BJ (cell line): ENCODE measurements around the gene PIK3R2. TPM values are rescaled to one million over a fixed set of nuclear protein-coding genes. Genes with fewer than 3 reads are reported as not detected.
A peak's percentile ranks its signal among the peaks of the same experiment; 100 is the strongest.
"Not testable (repeated sequence)": the region's sequence is repeated elsewhere in the genome, so short reads cannot be mapped to it uniquely, and the experiment has no call there.

ENCODE experiments used
- CTCF ChIA-PET: fragments of 350-600 bp; formaldehyde crosslinking; extraction: SDS; loops from one replicate; lab custom pipeline; 2021; ENCODE audit warnings: antibody characterized with exemption, inconsistent platforms; lab: Yijun Ruan, JAX
- POLR2A ChIA-PET: fragments of 300-600 bp; sonication (Branson Sonifier 250); formaldehyde crosslinking; extraction: SDS; loops from one replicate; lab custom pipeline; 2021; ENCODE audit warnings: antibody characterized with exemption; lab: Charles Lee
- DNase-seq: peaks from one replicate; pipeline ENCODE4 v3.0.0-alpha.2; 2011; ENCODE audit warnings: low read depth
- H3K27me3 ChIP-seq: 2 replicates; pipeline ENCODE4 v1.6.0; 2011; ENCODE audit warnings: low read length; ENCODE audit not compliant: control insufficient read depth, insufficient read depth
- H3K36me3 ChIP-seq: 2 replicates; pipeline ENCODE4 v1.5.1; 2011; ENCODE audit warnings: low read length; ENCODE audit not compliant: control insufficient read depth, insufficient read depth
- H3K4me3 ChIP-seq: 2 replicates; pipeline ENCODE4 v1.5.1; 2011; ENCODE audit warnings: low read depth, mild to moderate bottlenecking, control low read depth, low read length
- polyA plus RNA-seq: library from polyadenylated mRNA; depleted of rRNA; stranded (reverse); fragments of >200 nt; gene quantifications from 2 replicates; pipeline ENCODE4 v1.2.3, GENCODE V29; 2011
- TF ChIP-seq, protein P1 (sequence below): IDR thresholded peaks from 2 replicates; pipeline ENCODE4 v1.5.1; 2011; ENCODE audit warnings: low read depth, mild to moderate bottlenecking, control low read depth, inconsistent platforms, low read length, moderate library complexity; ENCODE audit not compliant: insufficient read depth

Gene PIK3R2
- polyA plus RNA-seq, 1 experiment = 17.4 TPM

DNA sequence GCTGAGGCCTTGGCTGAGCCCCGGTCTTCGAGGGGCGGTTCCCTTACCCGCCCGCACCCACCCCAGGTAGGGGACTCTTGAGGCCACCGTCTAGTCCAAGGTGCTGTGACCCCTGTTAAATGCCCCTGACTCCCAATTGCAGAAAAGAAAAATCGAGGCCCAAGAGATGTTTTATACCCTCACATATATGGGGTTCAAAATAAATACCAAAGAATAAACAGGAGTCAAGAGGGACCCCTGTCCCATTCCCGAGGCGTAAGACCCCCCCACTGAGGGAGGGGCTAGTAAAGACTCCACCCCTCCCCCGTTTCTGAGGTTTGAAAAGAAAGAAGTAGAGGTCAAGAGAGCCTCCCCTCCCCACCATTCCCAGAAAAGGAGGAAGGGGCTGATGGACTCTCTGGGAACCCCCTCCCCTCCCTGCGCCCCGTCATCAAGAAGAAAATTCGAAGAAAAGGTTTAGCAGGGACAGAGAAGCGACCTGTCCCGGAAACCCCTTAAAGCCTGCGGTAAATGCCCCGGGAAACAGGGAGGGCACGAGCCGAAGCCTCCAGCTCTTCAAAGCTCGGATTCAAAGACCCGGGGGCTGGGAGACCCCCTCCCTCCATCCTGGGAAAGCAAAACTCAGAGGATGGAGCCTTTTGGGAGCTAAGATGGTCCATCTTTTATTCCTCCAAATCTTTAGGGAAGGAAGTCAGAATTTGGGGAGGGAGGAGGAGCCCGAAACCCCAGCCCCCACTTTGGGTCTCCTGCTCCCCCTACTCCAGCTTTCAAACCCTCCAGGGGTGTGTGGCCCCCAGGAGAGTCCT, 51.6 kb downstream of the PIK3R2 start:
- CTCF ChIA-PET = interaction anchor here (1.1 to 12.0 kb wide), 5 partner anchors 40 to 222 kb away, joined by 3 to 109 read pairs (median 4); a partner anchor contains a TSS
- TF ChIP-seq, protein P1, sequence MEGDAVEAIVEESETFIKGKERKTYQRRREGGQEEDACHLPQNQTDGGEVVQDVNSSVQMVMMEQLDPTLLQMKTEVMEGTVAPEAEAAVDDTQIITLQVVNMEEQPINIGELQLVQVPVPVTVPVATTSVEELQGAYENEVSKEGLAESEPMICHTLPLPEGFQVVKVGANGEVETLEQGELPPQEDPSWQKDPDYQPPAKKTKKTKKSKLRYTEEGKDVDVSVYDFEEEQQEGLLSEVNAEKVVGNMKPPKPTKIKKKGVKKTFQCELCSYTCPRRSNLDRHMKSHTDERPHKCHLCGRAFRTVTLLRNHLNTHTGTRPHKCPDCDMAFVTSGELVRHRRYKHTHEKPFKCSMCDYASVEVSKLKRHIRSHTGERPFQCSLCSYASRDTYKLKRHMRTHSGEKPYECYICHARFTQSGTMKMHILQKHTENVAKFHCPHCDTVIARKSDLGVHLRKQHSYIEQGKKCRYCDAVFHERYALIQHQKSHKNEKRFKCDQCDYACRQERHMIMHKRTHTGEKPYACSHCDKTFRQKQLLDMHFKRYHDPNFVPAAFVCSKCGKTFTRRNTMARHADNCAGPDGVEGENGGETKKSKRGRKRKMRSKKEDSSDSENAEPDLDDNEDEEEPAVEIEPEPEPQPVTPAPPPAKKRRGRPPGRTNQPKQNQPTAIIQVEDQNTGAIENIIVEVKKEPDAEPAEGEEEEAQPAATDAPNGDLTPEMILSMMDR = no peak
- POLR2A ChIA-PET = interaction anchor here (0.6 to 1.0 kb wide), 2 partner anchors 20 to 77 kb away, joined by 3 to 5 read pairs (median 4); partner anchors contain the start of gene JUND
- Histone ChIP-seq H3K27me3 (no peaks in the 10 kb centered on the region), H3K4me3 (peak overlapping the region; percentile 61), H3K36me3 (peaks cover 5% of the 10 kb centered on the region)
- DNase-seq = no peak

DNA sequence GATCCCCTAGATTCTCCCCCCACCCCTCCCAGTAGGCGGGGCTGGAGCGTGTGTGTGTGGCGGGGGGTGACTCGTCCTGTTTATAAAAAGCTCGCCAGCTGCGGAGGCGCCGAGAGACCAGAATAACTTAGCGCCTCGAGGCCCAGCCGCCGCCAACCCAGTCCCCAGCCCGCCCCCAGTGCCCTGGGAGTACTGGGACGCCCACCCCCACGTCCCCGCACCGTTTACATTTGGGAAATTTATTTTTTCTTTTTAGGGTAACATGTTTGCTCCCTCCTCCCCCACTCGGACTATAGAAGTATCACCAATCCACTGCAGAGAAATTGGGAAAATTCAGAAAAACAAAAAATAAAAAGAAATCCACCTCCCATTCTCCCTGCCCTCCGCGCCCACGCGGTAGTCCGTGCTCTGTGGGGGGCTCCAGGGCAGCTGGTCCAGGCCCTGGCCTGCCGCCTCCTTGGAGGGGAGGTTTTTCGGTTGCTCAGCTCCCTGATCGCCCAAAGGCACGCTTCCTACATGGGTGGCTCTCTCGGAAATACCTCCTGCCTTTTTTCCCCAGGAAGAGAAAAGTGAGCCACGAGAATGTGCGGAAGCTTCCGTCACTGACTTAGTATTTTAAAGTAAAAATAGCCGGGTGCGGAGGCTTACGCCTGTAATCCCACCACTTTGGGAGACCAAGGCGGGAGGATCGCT, 52.4 kb downstream of the PIK3R2 start:
- peak overlapping the region; percentile 61 for H3K4me3 ChIP-seq
- no peaks in the 10 kb centered on the region for H3K27me3 ChIP-seq
- peaks cover 3% of the 10 kb centered on the region for H3K36me3 ChIP-seq
- no peak for DNase-seq
- CTCF ChIA-PET = interaction anchor here (0.9 to 12.0 kb wide), 5 partner anchors 13 to 92 kb away, joined by 3 to 109 read pairs (median 4); a partner anchor contains a TSS
- POLR2A ChIA-PET = interaction anchor here (0.6 kb wide), 2 partner anchors 21 to 76 kb away, joined by 3 to 5 read pairs; partner anchors contain the start of gene JUND
- TF ChIP-seq, protein P1 = no peak

DNA sequence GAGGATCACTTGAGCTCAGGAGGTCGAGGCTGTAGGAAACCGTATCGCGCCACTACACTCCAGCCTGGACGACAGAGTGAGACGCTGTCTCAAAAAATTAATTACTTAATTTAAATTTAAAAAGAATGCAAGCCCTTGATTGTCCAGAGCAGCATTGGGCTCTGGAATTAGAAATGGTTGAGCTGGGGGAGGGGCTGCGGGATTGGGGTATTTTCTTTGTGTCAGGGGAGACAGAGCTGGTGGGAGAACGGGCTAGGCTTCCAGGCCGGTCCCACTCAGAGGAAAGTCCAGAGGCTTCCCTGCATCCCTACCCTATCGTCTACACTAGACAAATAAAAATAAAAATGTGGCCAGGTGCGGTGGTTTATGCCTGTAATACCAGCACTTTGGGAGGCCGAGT, 53.1 kb downstream of the PIK3R2 start:
- Histone ChIP-seq H3K4me3 (no peak overlapping the region; the same call in 1 of the 2 replicates), H3K36me3 (no peaks in the 10 kb centered on the region), H3K27me3 (no peaks in the 10 kb centered on the region)
- TF ChIP-seq, protein P1 = no peak
- no peak for DNase-seq
- CTCF ChIA-PET = interaction anchor here (0.9 to 12.0 kb wide), 3 partner anchors 14 to 93 kb away, joined by 3 to 109 read pairs (median 4); a partner anchor contains a TSS
- POLR2A ChIA-PET = no interaction called here

DNA sequence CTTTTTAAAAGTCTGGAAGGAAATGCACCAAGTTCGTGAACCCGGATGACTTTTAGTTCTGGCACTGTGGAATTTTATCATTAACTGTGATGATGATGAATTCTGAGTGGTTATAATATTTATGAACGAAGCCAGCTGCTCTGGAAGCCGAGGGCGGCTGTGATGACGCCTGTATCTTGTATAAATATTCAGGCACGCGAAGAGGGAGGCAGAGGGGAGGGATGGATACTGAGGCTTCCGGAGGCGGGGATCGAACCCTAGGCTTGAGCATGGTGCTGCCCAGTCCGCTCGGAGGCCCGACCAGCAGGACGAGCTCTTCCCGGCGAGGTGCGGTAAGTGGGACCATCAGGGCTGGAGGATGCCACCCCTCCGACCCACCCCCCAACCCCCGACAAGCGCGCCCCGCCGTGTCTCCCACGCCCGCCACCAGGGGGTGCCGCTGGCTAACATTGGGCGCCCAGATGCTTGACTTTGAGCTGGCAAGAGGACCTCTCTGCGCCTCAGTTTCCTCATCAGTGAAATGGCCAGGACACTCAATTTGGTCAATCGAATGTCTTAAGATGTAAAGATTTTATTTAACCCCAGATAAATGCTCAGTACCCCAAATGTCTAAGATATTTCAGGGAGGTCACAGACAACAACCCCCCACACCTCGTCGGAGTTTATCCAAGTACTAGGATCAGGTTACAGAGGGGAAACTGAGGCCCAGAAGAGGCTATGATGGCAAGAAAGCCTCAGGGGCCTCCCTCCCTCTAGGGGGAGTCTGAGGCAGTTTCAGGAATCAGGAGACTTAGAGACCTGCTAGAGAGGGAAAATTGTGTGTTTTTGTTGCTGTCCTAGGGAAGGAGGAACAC, 55.4 kb downstream of the PIK3R2 start:
- DNase-seq = peak; percentile 48
- TF ChIP-seq, protein P1 = peak; percentile 74
- H3K27me3 ChIP-seq = no peaks in the 10 kb centered on the region
- ChIA-PET CTCF (interaction anchor here (0.6 to 12.0 kb wide), 15 partner anchors 12 to 172 kb away, joined by 3 to 109 read pairs (median 4); a partner anchor contains a TSS), POLR2A (no interaction called here)
- H3K4me3 ChIP-seq = peak overlapping the region; percentile 11; the same call in 1 of the 2 replicates
- no peaks in the 10 kb centered on the region for H3K36me3 ChIP-seq

DNA sequence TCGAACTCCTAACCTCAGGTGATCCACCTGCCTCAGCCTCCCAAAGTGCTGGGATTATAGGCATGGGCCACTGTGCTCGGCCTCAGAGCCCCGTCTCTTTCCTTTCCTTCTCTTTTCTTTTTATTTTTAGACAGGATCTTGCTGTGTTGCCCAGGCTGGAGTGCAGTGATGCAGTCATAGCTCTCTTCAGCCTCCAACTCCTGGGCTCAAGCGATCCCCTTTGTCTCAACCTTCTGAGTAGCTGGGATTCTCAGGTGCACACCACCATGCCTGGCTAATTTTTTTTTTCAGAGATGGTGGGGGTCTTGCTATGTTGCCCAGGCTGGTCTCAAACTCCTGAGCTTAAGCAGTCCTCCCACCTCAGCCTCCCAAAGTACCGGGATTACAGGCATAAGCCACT, 56.9 kb downstream of the PIK3R2 start:
- POLR2A ChIA-PET, H3K36me3 ChIP-seq, H3K27me3 ChIP-seq, H3K4me3 ChIP-seq, DNase-seq: not testable (repeated sequence)
- CTCF ChIA-PET = interaction anchor here (1.2 to 1.6 kb wide), 4 partner anchors 11 to 44 kb away, joined by 3 to 6 read pairs (median 4); no protein-coding TSS in a partner anchor
